IMR-90 (cell line): ENCODE results near the gene CARNS1. TPM values are rescaled to one million over a fixed set of nuclear protein-coding genes. Genes with fewer than 3 reads are reported as not detected.

Source experiments
- ATAC-seq: fragments of 200-7000 bp; cut with Tn5 transposase; 2 replicates; pipeline ENCODE4 v1.9.1; 2020; ENCODE audit warnings: low read depth, mild to moderate bottlenecking, moderate library complexity
- BruUV-seq: library from RNA; stranded (reverse); fragments of 400-500 nt; replicated peaks from 2 replicates; lab custom pipeline; 2021; lab: Mats Ljungman, UMichigan
- CTCF ChIA-PET: fragments of 300-600 bp; formaldehyde crosslinking; extraction: SDS; loops from one replicate; lab custom pipeline; 2021; ENCODE audit warnings: antibody characterized with exemption; lab: Yijun Ruan, JAX
- POLR2A ChIA-PET: fragments of 300-600 bp; sonication (Branson Sonifier 250); formaldehyde crosslinking; loops from one replicate; lab custom pipeline; 2022; ENCODE audit warnings: antibody characterized with exemption; ENCODE audit not compliant: unreplicated experiment; lab: Charles Lee
- DNase-seq: peaks from one replicate; pipeline ENCODE4 v3.0.0; 2013
- H2AFZ ChIP-seq: replicated peaks from 2 replicates; pipeline ENCODE3; 2013; ENCODE audit warnings: low read length, mild to moderate bottlenecking; ENCODE audit not compliant: poor library complexity
- H2AK5ac ChIP-seq: 2 replicates; pipeline ENCODE4 v1.6.1; 2013; ENCODE audit warnings: low read depth, low read length, inconsistent platforms
- H2AK9ac ChIP-seq: replicated peaks from 2 replicates; pipeline ENCODE3; 2013; ENCODE audit warnings: mild to moderate bottlenecking, low read depth, low read length, moderate library complexity; ENCODE audit not compliant: poor library complexity
- H2BK120ac ChIP-seq: 2 replicates; pipeline ENCODE4 v1.6.1; 2013; ENCODE audit warnings: low read depth, low read length, inconsistent platforms
- H2BK15ac ChIP-seq: 3 replicates; pipeline ENCODE4 v1.6.1; 2013; ENCODE audit warnings: low read depth, low read length, inconsistent platforms
- H2BK20ac ChIP-seq: 2 replicates; pipeline ENCODE4 v1.6.1; 2013; ENCODE audit warnings: low read depth, mild to moderate bottlenecking, inconsistent platforms, low read length, moderate library complexity
- H2BK5ac ChIP-seq: 2 replicates; pipeline ENCODE4 v1.6.1; 2013; ENCODE audit warnings: mild to moderate bottlenecking, low read depth, low read length, inconsistent platforms; ENCODE audit not compliant: poor library complexity, severe bottlenecking
- H3K14ac ChIP-seq: replicated peaks from 2 replicates; pipeline ENCODE4 v1.6.1; 2013; ENCODE audit warnings: low read depth, low read length, inconsistent platforms
- H3K18ac ChIP-seq: 2 replicates; pipeline ENCODE4 v1.6.1; 2013; ENCODE audit warnings: low read depth, low read length, control low read depth
- H3K23ac ChIP-seq: 2 replicates; pipeline ENCODE4 v1.6.1; 2013; ENCODE audit warnings: low read depth, low read length, inconsistent platforms
- H3K27ac ChIP-seq: 2 replicates; pipeline ENCODE4 v1.5.1; 2013; ENCODE audit warnings: mild to moderate bottlenecking, control low read depth, low read length; ENCODE audit not compliant: insufficient read depth
- H3K27me3 ChIP-seq: 2 replicates; pipeline ENCODE4 v1.6.1; 2013; ENCODE audit warnings: low read length; ENCODE audit not compliant: control insufficient read depth, insufficient read depth
- H3K36me3 ChIP-seq: 2 replicates; pipeline ENCODE4 v1.6.1; 2013; ENCODE audit warnings: low read length, mixed read lengths; ENCODE audit not compliant: control insufficient read depth, insufficient read depth
- H3K4ac ChIP-seq: 2 replicates; pipeline ENCODE4 v1.6.1; 2013; ENCODE audit warnings: low read depth, low read length, inconsistent platforms
- H3K4me1 ChIP-seq: 2 replicates; pipeline ENCODE4 v1.6.1; 2013; ENCODE audit warnings: low read length, mixed read lengths; ENCODE audit not compliant: control insufficient read depth, insufficient read depth
- H3K4me2 ChIP-seq: 2 replicates; pipeline ENCODE4 v1.6.1; 2013; ENCODE audit warnings: low read depth, mild to moderate bottlenecking, control low read depth, low read length, moderate library complexity
- H3K4me3 ChIP-seq: 2 replicates; pipeline ENCODE4 v1.5.1; 2013; ENCODE audit warnings: low read depth, mild to moderate bottlenecking, control low read depth, low read length, moderate library complexity; ENCODE audit not compliant: insufficient read depth
- H3K56ac ChIP-seq: 2 replicates; pipeline ENCODE4 v1.6.1; 2013; ENCODE audit warnings: low read length, inconsistent platforms; ENCODE audit not compliant: insufficient read depth; ENCODE audit errors: extremely low read depth
- H3K79me1 ChIP-seq, 2 experiments: 2 replicates each; pipeline ENCODE4 v1.6.1; 2013; ENCODE audit warnings: low read length in 2 of 2, inconsistent platforms in 1 of 2, low read depth in 1 of 2
- H3K9ac ChIP-seq: 2 replicates; pipeline ENCODE4 v1.6.1; 2013; ENCODE audit warnings: low read depth, low read length, control low read depth
- H3K9me1 ChIP-seq: 2 replicates; pipeline ENCODE4 v1.6.1; 2013; ENCODE audit warnings: low read length, inconsistent platforms; ENCODE audit not compliant: insufficient read depth
- H3K9me3 ChIP-seq: 2 replicates; pipeline ENCODE4 v1.6.1; 2013; ENCODE audit warnings: low read length; ENCODE audit not compliant: control insufficient read depth, insufficient read depth
- H4K20me1 ChIP-seq: 2 replicates; pipeline ENCODE4 v1.6.1; 2013; ENCODE audit warnings: low read length, inconsistent platforms; ENCODE audit not compliant: insufficient read depth
- H4K5ac ChIP-seq: 2 replicates; pipeline ENCODE4 v1.6.1; 2013; ENCODE audit warnings: mild to moderate bottlenecking, low read depth, low read length, control low read depth
- H4K8ac ChIP-seq, 2 experiments: 2 replicates each; pipeline ENCODE4 v1.6.1; 2013; ENCODE audit warnings: low read depth in 2 of 2, low read length in 2 of 2, control low read depth in 1 of 2, inconsistent platforms in 1 of 2
- H4K91ac ChIP-seq: 2 replicates; pipeline ENCODE4 v1.6.1; 2013; ENCODE audit warnings: low read depth, low read length, inconsistent platforms; ENCODE audit not compliant: insufficient read depth
- BHLHE40 ChIP-seq: fragments of 150-350 bp; IDR thresholded peaks from 2 replicates; pipeline ENCODE4 v1.6.1; 2016; ENCODE audit warnings: mild to moderate bottlenecking, low read depth, low read length
- CEBPB ChIP-seq: IDR thresholded peaks from 2 replicates; pipeline ENCODE4 v1.6.1; 2012; ENCODE audit warnings: low read depth, low read length, improper control_type of control experiment
- CHD1 ChIP-seq: IDR thresholded peaks from 2 replicates; pipeline ENCODE4 v1.6.1; 2012; ENCODE audit warnings: low read depth, low read length, improper control_type of control experiment
- CTCF ChIP-seq: conservative IDR thresholded peaks from 2 replicates; pipeline ENCODE4 v1.5.1; 2012; ENCODE audit warnings: mild to moderate bottlenecking, low read depth, low read length, improper control_type of control experiment
- FOS ChIP-seq: fragments of 150-350 bp; IDR thresholded peaks from 2 replicates; pipeline ENCODE4 v1.6.1; 2016; ENCODE audit warnings: low read depth, low read length
- MAFK ChIP-seq: IDR thresholded peaks from 2 replicates; pipeline ENCODE4 v1.6.1; 2012; ENCODE audit warnings: low read depth, low read length, improper control_type of control experiment
- MAZ ChIP-seq: IDR thresholded peaks from 2 replicates; pipeline ENCODE4 v1.6.1; 2012; ENCODE audit warnings: low read depth, mild to moderate bottlenecking, low read length, improper control_type of control experiment, moderate library complexity, borderline replicate concordance
- NFE2L2 ChIP-seq: fragments of 150-350 bp; IDR thresholded peaks from 2 replicates; pipeline ENCODE4 v1.6.1; 2016; ENCODE audit warnings: low read depth, mild to moderate bottlenecking, low read length
- POLR2A ChIP-seq: IDR thresholded peaks from 2 replicates; pipeline ENCODE4 v1.6.1; 2012; ENCODE audit warnings: mild to moderate bottlenecking, low read depth, low read length
- RCOR1 ChIP-seq: IDR thresholded peaks from 2 replicates; pipeline ENCODE4 v1.6.1; 2012; ENCODE audit warnings: mild to moderate bottlenecking, low read length, improper control_type of control experiment; ENCODE audit not compliant: insufficient replicate concordance
- RFX5 ChIP-seq: IDR thresholded peaks from 2 replicates; pipeline ENCODE4 v1.8.0; 2012; ENCODE audit warnings: low read depth, mild to moderate bottlenecking, low read length, moderate library complexity
- WGBS, 2 experiments: methylation state at CpG; one replicate each; pipeline versions ENCODE4 v1.1.5 to v1.1.7; 2013; ENCODE audit warnings: missing lambda C conversion rate in 2 of 2; ENCODE audit not compliant: insufficient read length in 1 of 2; ENCODE audit errors: extremely low coverage in 2 of 2; 5-methylcytosine and 5-hydroxymethylcytosine counted together
- dilution Hi-C: fragments of 300-500 bp; cut with HindIII; formaldehyde crosslinking; loops from one replicate; pipeline ENCODE4 v1.14.3; 2018; ENCODE audit warnings: low sequenced_read_pairs; ENCODE audit not compliant: unreplicated experiment
- in situ Hi-C: fragments of 300-500 bp; cut with MboI; formaldehyde crosslinking; loops from 3 replicates; pipeline ENCODE4 v1.14.3; 2019; ENCODE audit warnings: low sequenced_read_pairs, inconsistent platforms, mixed read lengths
- intact Hi-C: fragments of 100-400 bp; cut with micrococcal nuclease; formaldehyde crosslinking; loops from 2 replicates; pipeline ENCODE4 v1.10.0; 2022
- polyA plus RNA-seq, 3 experiments: library from polyadenylated mRNA; depleted of rRNA; stranded (reverse); fragments of >200 nt; gene quantifications; 2 replicates each; pipeline ENCODE4 v1.2.3, GENCODE V29; 2012; ENCODE audit warnings: low replicate concordance in 1 of 3
- total RNA-seq: library from RNA; depleted of rRNA; stranded (reverse); fragments of >200 nt; gene quantifications from 2 replicates; pipeline ENCODE4 v1.2.3, GENCODE V29; 2012

The CARNS1 gene
- total and polyA plus RNA-seq, 2 of the 4 experiments (the other 2 are of a cell fraction) = under 0.01 to 0.32 TPM

- H3K4me1 ChIP-seq = peaks cover 6% of the 10 kb centered on the region
- H3K9me3 ChIP-seq = no peaks in the 10 kb centered on the region
- no peak overlapping the region for H2AK9ac ChIP-seq
- no peak overlapping the region for H3K23ac ChIP-seq
- CTCF ChIA-PET = no interaction called here
- no peak overlapping the region for H3K9ac ChIP-seq
- no peak overlapping the region for H2AK5ac ChIP-seq
- H2BK120ac ChIP-seq = no peak overlapping the region
- no peak overlapping the region for H3K18ac ChIP-seq
- intact Hi-C loops = loop anchor here (5.0 kb wide), 1 partner anchor 59 kb away; the partner anchor contains the start of gene AIP
- H3K56ac ChIP-seq = no peak overlapping the region
- H2BK15ac ChIP-seq = no peak overlapping the region
- in situ Hi-C loops = no loop called here
- dilution Hi-C loops = no loop called here
- no peak overlapping the region for H4K91ac ChIP-seq
- no peak overlapping the region for H3K27ac ChIP-seq
- ATAC-seq = no peak
- peaks cover 0 to 4% of the 10 kb centered on the region in 2 experiments; a peak in 1 of 4 replicates for H3K79me1 ChIP-seq
- POLR2A ChIA-PET = no interaction called here
- no TSS peak for BruUV-seq
- H3K36me3 ChIP-seq = no peaks in the 10 kb centered on the region
- H2BK5ac ChIP-seq = no peak overlapping the region
- no peak for DNase-seq
- no peak for TF ChIP-seq MAZ
- no peak for TF ChIP-seq CTCF
- no peak for TF ChIP-seq POLR2A
- TF ChIP-seq CEBPB = no peak
- TF ChIP-seq FOS = no peak
- TF ChIP-seq MAFK = no peak
- no peak for TF ChIP-seq RFX5
- TF ChIP-seq BHLHE40 = no peak
- no peak for TF ChIP-seq CHD1
- no peak for TF ChIP-seq NFE2L2
- no peak for TF ChIP-seq RCOR1
- 64% methylated on average over 4 of the region's 6 CpGs; no CpG with 5 or more reads in 1 of the 2 experiments for WGBS, 2 experiments
- H3K14ac ChIP-seq = no peak overlapping the region
- no peak overlapping the region for H2BK20ac ChIP-seq
- no peak overlapping the region for H4K8ac ChIP-seq
- no peak overlapping the region for H2AFZ ChIP-seq
- no peaks in the 10 kb centered on the region for H3K27me3 ChIP-seq
- no peak overlapping the region for H3K4me3 ChIP-seq
- H4K5ac ChIP-seq = no peak overlapping the region
- no peak overlapping the region for H3K4me2 ChIP-seq
- no peaks in the 10 kb centered on the region for H4K20me1 ChIP-seq
- peaks cover 5% of the 10 kb centered on the region for H3K9me1 ChIP-seq
- no peak overlapping the region for H3K4ac ChIP-seq
Observed at GRCh38 chr11:67422891-67423290, 7.4 kb downstream of the CARNS1 start.
